ENCODE data around the gene PACRGL. TPM values are rescaled to one million over a fixed set of nuclear protein-coding genes. Genes with fewer than 3 reads are reported as not detected.
"Not testable (repeated sequence)": the region's sequence is repeated elsewhere in the genome, so short reads cannot be mapped to it uniquely, and the experiment has no call there.

PACRGL gene
- total RNA-seq, 1 donor from 2014 or later = 12.9 TPM

DNA sequence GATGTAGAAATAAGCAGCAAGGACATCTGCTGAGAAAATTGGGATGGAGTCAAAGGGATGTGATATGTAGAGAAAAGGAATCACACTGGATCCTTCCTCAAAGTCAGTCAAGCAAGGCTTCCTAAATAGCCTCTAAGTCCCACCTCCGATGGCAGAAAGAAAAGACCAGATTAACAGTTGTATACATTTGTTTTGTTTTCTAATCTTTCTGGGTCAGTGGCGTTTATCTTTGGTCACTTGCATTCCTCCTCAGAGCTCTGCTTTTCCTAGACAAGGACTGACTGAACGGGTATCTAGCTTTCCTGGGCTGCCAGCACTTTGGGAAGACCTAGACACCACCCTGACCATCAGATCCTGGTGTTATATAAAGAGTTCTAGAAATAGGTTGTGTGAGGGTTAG lies 23.2 kb downstream of the PACRGL start:
- no peak for DNase-seq (ENCODE audit: low spot score)

- no peak for DNase-seq (ENCODE audit: low spot score)
Measured at GRCh38 chr4:20724915-20725314, 24.7 kb downstream of the PACRGL start.

GRCh38 chr4:20735931-20736330 lies 35.7 kb downstream of the PACRGL start:
- DNase-seq (ENCODE audit: low spot score) = no peak

GRCh38 chr4:20746000-20746399 lies 45.7 kb downstream of the PACRGL start:
- DNase-seq (ENCODE audit: low spot score) = not testable (repeated sequence)

GRCh38 chr4:20752641-20753040 lies 52.4 kb downstream of the PACRGL start:
- DNase-seq (ENCODE audit: low spot score) = no peak

- DNase-seq (ENCODE audit: low spot score) = no peak
Measured at GRCh38 chr4:20754036-20754435, 53.8 kb downstream of the PACRGL start.

- no peak for DNase-seq (ENCODE audit: low spot score)
Measured at GRCh38 chr4:20760053-20760452, 59.8 kb downstream of the PACRGL start.

DNA sequence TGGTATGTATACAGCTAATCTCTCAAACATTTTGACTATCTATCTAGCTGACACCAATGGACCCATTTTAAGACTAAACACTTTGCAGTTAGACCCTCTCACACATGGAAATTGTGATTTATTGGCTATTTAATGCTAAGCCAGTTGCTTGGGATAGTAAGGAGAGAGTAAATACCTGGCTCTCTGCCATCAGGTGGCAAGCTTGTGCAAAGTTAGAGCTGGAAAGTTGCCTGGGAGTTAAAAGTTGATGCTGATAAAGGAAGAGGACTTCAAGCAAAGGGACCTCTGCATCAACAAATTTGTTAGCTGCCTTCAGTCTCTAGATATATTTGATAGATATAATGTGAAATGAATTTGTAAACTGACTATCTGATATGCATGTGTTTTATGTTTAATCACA lies 61.1 kb downstream of the PACRGL start:
- DNase-seq (ENCODE audit: low spot score) = no peak

DNA sequence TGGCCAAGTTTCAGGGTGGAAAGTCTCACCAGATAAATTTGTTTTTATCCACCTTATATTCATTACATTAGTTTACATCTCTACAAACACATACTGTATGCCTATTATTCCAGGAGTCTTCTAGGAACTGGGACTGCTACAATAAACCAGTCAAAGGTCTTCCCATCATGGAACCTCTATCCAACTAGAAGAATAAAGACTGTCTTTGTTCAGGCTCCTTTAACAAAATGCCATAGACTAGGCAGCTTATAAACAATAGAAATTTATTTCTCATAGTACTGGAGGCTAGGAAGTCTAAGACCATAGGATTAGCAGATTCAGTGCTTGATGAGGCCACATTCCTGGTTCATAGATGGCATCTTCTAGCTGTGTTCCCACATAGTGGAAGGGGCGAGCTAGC lies 61.6 kb downstream of the PACRGL start:
- no peak for DNase-seq (ENCODE audit: low spot score)

DNA sequence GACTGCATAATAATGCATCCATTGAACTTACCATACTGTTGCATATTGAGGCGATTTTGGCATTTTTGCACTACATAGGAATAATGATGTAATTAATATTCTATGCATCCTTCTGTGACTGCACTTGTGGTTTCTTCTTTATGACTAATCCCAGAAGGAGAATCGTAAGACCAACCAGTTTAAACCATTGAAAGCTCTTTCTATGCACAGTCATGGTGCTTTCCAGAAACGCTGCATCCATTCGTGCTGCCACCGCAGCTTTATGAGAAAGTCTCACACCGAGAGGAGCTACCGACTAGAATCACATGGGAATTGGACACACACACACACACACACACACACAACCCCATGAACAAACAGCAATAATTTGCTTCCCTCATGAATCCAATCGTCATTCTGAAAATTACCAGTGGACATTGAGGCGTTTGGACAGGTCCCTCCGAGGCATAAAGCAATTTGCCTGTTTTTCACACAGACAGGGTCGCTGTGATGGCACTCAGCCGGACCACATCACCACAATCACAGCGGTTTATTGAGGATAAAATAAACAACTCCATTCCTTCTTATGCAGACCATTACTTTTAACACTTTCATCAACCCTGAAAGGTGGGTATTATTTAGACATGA lies 64.2 kb downstream of the PACRGL start:
- DNase-seq (ENCODE audit: low spot score) = no peak

GRCh38 chr4:20773144-20773997 lies 73.1 kb downstream of the PACRGL start:
- peak; percentile 46 for DNase-seq (ENCODE audit: low spot score)

GRCh38 chr4:20778896-20779295 lies 78.6 kb downstream of the PACRGL start:
- DNase-seq (ENCODE audit: low spot score) = no peak

DNA sequence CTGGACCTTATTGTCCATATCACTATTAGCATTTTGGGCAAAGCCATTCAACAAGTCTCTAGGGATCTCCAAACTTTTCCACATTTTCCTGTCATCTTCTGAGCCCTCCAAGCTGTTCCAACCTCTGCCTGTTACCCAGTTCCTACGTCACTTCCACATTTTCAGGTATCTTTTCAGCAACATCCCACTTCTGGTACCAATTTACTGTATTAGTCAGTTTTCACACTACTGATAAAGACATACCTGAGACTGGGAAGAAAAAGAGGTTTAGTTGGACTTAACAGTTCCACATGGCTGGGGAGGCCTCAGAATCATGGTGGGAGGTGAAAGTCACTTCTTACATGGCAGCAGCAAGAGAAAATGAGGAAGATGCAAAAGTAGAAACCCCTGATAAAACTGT lies 82.9 kb downstream of the PACRGL start:
- not testable (repeated sequence) for DNase-seq (ENCODE audit: low spot score)

- no peak for DNase-seq (ENCODE audit: low spot score)
Measured at GRCh38 chr4:20787940-20788665, 87.8 kb downstream of the PACRGL start.
